DMS114 treated with DMSO at 0.1 percent for 48 hours (cell line): Measurements from ENCODE around the gene ARID3A.

Experiments
- DNase-seq: peaks from one replicate; lab custom pipeline; 2025; ENCODE audit not compliant: unreplicated experiment; lab: John Stamatoyannopoulos, UW

ARID3A gene

GRCh38 chr19:911197-912033 lies 14.4 kb upstream of the ARID3A start:
- no peak for DNase-seq

- DNase-seq: no peak
These were observed 13.4 kb upstream of the ARID3A start for GRCh38 chr19:912181-913079.

- peak; percentile 11 for DNase-seq
These were observed 12.6 kb upstream of the ARID3A start, which contains the start of gene R3HDM4 for GRCh38 chr19:913080-913748. Gene R3HDM4, minus strand, starts transcription at chr19:913219. Its CDS starts 62 bp downstream, at chr19:913157.

- DNase-seq: no peak
These were observed 9.1 kb upstream of the ARID3A start for GRCh38 chr19:916645-917322.

- no peak for DNase-seq
These were observed 8.3 kb upstream of the ARID3A start, which contains the start of gene KISS1R for GRCh38 chr19:917323-918151. Gene KISS1R, plus strand, starts transcription at chr19:917333. Its CDS starts 170 bp downstream, at chr19:917503.

- DNase-seq: no peak
These were observed 7.7 kb upstream of the ARID3A start for GRCh38 chr19:918152-918437.

GRCh38 chr19:918481-919198 lies 7.2 kb upstream of the ARID3A start:
- no peak for DNase-seq

- DNase-seq: no peak
These were observed 6.4 kb upstream of the ARID3A start for GRCh38 chr19:919199-920050.

GRCh38 chr19:920051-920864 lies 5.6 kb upstream of the ARID3A start:
- DNase-seq: no peak

- DNase-seq: no peak
These were observed 1.2 kb upstream of the ARID3A start for GRCh38 chr19:924553-925086.

GRCh38 chr19:925087-925525 lies 729 bp upstream of the ARID3A start:
- DNase-seq: peak; percentile 54

- DNase-seq: no peak
These were observed 421 bp downstream of the ARID3A start for GRCh38 chr19:926323-926588.

- no peak for DNase-seq
These were observed 935 bp downstream of the ARID3A start for GRCh38 chr19:926589-927350.

GRCh38 chr19:927351-927779 lies 1.5 kb downstream of the ARID3A start:
- DNase-seq: no peak

- no peak for DNase-seq
These were observed 2.1 kb downstream of the ARID3A start for GRCh38 chr19:927780-928401.

- no peak for DNase-seq
These were observed 2.8 kb downstream of the ARID3A start for GRCh38 chr19:928471-929202.
